ENCODE results near the gene EFCAB10.

Gene EFCAB10, protein sequence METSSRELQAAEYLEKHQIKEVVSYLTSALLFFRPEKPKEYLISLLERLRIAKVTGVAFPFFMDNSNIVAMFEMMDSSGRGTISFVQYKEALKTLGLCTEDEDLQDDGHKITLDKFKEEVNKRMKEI

DNA sequence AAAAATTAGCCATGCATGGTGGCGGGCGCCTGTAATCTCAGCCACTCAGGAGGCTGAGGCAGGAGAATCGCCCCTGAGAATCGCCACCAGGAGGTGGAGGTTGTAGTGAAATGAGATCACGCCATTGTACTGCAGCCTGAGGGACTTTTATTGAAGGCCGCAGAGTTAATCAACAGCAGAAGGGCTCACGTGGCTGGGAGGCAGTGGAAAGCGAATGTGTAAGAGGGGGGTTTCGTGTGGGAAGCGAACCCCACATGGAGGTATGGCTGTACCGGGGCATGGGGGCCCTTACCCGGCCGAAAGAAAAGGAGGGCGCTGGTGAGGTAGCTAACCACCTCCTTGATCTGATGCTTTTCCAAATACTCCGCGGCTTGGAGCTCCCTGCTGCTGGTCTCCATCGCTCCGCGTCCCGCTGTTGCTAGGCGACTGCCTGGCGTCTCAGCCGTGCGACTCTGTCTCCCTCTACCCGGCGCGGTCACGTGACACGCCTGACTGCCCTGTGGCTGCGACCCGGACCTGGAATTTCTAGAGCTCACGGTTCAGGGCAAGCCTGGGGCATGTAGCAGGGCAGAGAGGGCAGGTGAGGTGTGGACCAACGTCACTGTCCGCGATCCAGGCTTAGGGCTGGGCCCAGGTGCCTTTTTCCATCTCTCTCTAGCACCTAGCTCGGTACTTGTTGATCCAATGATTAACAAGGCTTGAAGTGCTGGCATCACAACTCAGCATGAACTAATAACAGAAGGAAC, at the start of gene EFCAB10:
Gene EFCAB10, minus strand, starts transcription at position 428 of the 746 bp plus-strand sequence. Its CDS starts 30 bp downstream, at position 398.
- DNase-seq (ENCODE audit: low spot score): peak; percentile 95

DNA sequence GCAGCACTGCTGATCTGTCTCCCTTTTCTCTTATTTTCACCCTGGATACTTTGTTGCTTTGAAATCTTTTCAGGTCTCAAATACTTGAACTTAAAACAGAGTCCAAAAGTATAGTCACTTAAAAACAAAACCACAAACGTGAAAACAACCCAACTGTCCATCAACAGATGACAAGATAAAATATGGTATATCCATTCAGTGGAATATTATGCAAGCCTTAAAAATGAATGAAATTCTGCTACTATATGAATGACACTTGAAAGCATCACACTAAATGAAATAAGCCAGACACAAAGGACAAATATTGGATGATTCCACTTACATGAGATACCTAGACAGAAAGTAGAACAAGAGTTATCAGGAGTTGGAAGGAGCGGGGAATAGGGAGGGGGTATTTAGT, 44.7 kb upstream of the EFCAB10 start:
- no peak for DNase-seq (ENCODE audit: low spot score)

DNA sequence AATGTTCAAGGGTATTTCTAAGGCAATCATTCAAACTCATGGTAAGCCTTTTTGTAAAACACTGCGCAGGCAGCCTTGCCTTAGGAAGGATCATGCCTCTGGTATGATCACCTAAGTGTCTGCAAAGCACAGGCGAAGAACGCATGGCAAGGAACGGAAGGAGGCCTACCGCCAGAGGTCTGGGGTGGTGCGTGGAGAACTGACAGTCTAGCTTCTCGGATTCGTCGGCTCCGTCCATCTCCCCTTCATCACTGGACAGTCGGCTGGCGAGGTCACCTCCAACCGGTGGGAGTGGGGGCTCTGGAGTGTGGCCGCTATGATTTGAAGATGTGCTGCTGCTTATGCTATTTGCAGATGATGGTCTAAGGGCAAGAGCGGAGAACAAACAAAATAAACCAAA, 42.6 kb upstream of the EFCAB10 start:
- DNase-seq (ENCODE audit: low spot score): no peak

DNA sequence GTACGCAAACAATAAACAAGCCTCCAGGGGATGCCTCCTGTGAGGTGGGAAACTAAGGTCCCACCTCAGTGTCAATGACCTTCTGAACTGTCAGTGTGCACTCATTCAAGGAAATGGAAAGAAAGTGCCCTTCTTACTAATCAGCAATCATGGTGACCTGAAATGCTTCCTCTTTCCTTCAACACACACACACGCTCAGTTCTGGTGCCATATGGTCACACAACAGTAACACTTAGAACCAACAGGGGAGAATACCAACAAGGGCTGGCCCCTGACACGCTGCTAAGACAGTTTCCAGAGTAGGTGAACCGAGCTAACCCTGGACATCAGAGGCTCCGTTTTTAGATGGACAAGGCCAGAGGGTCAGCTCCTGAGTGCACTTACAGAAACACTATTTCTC, 42.1 kb upstream of the EFCAB10 start:
- no peak for DNase-seq (ENCODE audit: low spot score)

DNA sequence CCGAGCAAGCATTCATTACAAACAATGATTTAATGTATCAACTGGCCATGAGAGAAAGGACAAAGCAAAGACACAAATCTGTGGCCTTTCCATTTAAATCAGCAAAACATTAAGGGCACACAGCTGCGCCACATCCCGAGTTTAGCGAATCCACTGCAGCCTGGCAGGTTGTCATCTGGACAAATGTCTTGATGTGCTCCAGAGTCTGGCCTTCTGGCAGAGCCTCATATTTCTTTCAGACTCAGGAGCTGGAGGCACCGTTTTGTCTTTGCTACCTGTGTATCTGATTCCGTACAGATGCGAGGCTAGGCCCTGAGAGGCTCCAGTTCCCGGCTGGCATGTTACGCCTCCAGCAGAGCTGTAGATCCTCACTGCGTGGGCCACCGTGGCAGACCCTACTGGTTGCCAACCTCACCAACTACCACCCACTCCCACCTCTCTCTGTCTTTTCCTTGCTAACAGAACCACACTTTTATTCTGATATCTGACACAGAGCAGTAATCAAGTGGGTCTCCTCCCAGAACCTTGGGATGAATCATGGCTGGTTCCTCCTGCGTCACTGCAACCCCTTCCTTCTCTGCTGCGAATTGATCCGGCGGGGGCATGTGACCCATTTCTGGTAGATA, 40.9 kb upstream of the EFCAB10 start:
- DNase-seq (ENCODE audit: low spot score): no peak

DNA sequence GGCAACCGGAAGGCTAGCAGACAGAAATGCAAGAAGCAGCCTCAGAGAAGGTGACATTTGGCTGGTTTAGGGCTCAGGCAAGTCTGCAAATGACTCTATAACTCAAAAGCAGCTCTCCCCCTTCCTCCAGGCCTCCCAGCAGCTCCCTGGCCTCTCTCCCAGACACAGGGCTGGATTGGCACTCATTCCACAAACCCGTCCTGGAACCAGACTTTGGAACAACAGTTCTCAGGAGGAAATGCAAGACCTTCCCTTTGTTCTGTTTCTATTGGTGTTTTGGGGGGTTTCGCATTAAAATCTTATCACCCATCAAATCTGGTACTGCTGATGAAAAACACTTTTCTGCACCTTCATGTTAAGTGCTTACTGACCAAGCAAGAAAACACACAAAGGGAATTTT, 40.3 kb upstream of the EFCAB10 start:
- DNase-seq (ENCODE audit: low spot score): no peak

DNA sequence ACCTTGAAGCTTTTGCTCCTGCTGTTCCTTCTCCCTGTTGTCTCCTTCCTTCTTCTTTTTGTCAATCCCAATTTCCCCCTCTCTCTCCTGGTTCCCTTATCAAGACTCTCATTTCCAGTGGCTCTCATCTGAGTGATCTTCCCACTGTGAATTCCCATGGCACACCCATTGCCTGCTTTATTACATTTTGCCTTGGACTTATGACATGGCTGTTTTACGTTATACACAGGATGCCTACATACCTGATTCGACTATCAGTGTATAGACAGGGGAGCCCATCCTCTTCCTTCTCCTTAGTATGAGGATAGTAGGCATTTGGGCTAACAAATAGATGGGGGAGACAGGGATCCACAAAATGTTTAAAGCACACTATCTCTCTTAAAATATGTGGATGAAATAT, 39.9 kb upstream of the EFCAB10 start:
- DNase-seq (ENCODE audit: low spot score): no peak

DNA sequence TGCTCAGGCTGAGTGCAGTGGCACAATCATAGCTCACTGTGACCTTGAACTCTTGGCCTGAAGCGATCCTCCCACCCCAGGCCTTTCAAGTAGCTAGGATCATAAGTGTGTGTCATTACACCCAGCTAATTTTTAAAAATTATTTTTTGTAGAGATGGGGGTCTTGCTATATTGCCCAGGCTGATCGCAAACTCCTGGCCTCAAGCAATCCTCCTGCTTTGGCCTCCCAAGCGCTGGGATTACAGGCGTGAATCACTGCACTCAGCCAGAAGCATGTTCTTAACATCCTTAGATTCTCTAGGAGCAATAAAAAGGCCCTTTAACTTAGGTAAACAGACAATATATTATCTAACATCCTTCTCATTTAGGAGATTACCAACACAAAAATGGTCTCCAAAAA, 38.3 kb upstream of the EFCAB10 start:
- DNase-seq (ENCODE audit: low spot score): no peak

DNA sequence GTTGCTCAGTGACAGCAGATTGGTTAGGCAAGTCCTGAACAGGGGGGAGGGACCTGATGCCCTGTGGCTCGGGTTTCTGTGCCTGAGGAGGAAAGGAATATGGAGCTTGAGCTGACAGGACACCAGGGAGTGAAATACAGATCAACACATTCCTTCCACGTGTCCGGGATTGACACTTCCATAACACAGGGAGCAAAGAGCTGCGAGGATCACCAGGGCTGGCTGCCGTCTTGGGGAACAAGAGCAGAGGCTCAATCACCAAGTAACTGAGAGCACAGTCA, 36.7 kb upstream of the EFCAB10 start:
- no peak for DNase-seq (ENCODE audit: low spot score)

DNA sequence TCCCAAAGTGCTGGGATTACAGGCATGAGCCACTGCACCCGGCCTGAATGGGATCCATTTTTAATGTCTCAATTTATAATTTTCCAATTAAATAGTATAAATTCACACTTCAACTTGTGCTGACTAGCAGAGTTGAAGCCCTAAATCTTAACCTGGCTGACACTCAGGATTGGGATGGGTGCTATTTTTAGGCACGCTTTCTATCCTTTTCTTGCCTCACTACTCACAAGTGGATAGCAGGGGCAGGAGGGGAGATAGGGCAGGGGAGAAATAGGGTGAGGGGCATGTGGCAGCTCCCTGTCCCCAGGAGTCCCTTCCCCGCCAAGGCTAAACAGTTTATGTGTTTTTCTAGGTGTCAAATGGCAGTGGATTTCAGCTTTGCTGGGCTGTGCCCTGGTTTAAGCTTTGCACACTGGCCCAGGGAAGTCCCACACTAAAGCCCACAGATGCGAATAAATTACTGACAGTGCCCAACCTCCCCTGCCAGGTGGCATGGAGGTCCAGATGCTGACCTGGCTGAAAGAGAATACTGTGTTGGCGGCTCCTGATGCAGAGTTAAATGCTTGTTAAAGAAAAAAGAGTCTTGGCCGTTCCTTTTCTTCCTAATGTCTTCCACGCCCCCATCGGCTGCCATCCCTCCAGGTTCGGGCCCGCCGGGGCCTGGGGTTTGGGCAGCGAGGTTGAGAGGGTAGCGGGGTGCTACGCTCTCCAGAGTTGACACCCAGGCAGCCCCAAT, 36.2 kb upstream of the EFCAB10 start:
- no peak for DNase-seq (ENCODE audit: low spot score)

DNA sequence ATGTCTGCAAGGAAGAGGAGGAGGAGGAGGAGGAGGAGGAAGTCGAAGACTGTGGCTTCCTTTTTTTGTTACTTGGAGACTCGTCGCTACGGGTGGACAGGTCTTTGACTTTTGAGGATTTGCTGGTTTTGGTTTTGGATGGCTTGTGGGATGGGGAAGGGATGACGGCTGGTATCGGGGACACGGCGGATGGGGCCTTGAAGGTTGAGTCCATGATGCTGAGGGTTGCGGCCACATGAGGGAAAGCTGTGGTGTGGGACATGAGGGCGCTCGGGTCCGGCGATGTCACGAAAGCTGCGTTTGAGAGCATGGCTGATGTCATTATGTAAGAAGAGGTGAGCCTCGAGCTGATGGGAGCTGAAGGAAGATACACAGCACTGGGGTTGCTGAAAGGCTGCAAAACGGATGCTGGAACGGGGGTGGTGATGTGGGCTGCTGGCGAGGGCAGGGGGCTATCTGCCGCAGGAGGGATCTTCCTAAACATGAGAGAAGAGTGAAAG, 33.1 kb upstream of the EFCAB10 start:
- DNase-seq (ENCODE audit: low spot score): no peak

DNA sequence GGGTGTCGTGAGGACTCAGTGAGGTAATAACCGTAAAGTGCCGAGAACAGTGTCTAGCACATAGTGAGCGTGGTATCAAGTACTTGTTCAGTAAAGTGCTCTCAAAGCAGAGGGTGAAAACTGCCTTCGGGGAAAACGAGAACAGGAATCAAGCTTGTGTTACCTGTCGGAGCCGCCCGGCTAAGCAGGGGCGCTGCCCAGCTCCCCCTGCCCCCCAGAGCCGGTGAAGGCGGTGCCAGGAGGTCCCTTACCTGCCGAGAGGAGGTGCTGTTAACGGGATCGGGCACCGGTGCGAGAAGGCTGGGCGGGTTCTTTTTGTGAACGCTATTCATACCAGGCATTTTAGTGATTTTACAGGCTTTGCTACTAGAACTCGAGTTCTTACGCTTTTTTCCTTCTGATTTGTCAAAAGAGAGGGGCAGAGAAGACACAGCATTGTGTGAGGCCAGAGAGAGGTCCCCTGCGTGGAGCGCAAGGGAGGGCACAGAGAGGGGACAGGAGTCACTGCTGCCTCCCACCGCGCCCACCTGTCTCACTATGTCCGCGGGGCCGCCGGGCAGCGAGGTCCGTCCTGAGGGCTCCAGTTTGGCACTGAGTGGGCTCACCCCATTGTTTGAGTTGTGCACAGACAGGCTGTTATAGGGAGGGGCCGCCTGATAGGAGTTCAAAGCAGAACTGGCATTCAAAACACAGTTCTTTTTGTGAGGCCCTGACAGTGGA, 32.5 kb upstream of the EFCAB10 start:
- DNase-seq (ENCODE audit: low spot score): no peak

DNA sequence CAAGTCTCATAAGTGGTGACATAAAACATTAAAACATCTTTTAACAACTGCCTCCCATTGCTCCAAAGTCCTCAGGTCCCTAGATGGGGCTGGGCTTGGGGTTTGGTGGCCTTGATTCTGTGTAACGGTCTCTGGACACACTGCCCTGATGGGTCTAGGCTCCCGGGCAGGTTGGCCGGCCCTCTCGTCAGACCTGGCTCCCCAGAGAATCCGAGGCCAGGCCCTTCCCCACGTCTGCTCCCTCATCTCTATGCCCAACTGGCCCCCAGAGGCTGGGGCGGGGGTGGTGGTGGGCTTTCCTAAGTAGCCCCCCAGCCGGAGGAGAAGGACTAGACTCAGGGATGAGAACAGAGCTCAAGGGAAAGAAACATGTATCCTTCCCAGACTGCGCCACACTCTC, 31.5 kb upstream of the EFCAB10 start:
- no peak for DNase-seq (ENCODE audit: low spot score)

DNA sequence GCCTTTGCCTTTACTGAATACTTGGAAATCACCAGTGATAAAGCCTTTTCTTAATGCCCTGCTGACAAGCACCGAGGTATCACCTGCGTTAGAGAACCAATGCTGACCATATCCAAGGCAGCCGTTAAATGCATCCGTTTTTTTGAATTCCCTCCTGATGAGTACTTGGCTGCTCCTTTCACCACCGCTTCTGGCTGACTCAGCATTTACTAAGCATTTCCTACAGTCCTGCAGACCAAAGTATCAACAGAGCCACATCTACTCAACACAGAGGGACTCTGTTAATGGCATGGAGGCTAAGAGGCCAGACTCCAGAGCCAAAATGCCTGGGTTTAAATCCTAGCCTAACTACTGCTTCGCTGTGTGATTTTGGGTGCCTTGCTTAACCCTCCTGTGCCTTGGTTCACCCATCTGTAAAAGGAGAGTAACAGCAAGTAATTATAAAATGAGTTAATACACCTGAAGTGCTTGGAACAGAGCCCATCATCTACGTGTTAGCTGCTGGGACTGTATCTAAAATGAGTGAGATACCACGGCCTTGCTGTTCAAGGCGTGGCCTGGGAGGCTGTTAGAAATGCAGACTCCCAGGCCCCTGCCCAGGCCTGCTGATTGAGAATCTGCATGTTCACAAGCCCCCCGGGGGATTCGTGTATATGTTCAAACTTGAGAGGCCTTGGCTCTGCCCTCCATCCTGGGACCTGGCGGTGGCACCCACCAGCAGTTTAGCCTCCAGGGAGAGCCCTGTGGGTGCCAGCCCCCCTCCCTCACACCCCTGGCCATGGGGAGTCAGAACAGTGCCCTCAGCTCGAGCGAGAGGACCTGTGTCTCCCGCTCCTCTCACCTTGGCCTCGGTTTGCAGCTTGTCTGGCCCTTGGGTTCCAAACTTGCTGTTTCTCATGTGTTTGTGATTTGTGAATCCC, 30.8 kb upstream of the EFCAB10 start:
- no peak for DNase-seq (ENCODE audit: low spot score)

DNA sequence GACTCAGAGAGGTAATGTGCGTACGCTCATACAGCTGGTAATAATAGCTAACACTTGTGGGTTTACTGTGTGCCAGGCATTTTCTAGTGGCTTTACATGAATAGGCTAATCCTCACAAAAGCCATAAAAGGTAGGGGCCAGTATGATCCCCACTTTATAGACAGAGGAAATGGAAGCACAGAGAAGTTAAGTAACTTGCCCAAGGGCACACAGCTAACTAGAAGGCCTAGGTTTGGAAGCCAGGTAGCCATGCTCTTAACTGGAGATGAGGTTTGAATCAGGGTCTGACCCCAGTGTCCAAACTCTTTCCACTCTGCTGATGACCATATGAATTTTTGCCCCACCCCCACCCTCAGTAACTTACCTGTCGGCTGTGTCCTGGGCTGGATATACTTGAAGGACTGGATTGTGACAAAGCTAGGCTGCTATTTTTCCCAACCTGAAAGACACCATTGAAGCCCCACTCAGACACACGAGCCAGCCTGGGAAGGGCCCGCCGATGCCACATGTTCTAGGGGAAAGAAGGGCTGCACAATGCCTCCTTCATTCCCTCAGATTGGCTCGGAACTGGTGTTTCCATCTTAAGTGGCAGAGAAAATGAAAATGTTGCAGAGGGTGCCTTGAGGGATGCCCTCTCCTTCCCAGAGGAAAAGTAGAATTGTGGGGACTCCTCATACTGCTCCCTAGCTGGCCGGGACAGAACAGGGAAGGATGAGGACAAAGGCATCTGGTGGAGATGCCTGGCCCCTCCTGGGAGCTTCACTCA, 29.1 kb upstream of the EFCAB10 start:
- DNase-seq (ENCODE audit: low spot score): no peak

DNA sequence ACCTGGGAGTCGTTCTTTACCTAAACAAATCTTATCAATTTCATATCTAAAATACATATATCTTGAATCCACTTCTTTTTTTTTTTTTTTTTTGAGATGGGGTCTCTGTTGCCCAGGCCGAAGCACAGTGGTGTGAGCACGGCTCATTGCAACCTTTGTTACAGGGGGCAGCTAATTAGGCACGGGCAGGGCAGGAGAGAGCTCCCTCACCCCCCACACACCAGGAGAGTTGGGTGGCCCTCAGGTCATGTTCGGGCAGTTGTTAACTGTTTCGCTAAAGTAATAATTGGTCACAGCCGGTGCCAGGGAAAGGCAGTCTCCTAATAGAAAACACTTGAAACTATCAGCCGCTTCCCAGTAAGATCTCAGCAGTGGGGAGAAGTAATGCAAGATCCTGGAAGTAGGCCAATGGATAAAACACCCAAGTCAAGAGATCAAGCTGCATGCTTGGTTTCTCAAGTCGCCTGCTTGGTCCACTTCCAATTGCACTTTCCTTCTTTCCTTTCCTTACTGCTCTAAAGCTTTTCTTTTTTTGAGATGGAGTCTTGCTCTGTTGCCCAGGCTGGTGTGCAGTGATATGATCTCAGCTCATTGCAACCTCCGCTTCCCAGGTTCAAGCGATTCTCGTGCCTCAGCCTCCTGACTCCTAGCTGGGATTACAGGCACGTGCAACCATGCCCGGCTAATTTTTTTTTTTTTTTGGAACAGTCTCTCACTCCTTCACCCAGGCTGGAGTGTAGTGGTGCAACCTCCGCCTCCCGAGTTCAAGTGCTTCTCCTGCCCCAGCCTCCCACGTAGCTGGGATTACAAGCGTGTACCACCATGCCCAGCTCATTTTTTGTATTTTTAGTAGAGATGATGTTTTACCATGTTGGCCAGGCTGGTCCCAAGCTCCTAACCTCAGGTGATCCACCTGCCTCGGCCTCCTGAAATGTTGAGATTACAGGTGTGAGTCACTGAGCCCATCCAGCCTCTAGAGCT, 21.3 kb upstream of the EFCAB10 start:
- no peak for DNase-seq (ENCODE audit: low spot score)

DNA sequence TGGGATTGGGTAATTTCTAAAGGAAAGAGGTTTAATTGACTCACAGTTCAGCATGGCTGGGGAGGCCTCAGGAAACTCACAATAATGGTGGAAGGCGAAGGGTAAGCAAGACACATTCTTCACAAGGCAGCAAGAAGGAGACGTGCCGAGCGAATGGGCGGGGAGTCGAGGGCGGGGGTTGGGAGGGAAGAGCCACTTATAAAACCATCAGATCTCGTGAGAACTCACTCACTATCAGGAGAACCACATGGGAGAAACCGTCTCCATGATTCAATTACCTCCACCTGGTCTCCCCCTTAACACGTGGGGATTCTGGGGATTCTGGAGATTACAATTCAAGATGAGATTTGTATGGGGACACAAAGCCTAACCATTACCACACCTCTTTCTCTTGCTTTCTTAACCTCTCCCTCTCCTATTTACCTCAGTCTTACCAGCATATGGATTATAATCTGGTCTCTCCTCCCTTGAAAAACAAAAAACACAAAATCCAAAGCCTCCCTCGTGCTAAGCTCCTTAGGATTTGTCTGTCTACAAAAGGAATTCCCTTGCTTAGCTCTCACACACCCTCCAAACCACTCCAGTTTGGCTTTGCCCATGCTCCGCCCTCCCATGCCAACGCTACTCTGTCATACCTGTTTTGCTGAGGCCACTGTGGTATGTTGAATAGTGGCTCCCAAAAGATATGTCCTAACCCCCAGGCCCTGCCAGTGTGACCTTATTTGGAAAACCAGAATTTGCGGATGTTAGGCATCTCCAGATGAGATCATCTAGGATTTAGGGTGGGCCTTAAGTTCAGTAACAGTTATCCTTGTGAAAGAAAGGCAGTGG, 19.6 kb upstream of the EFCAB10 start:
- DNase-seq (ENCODE audit: low spot score): no peak

DNA sequence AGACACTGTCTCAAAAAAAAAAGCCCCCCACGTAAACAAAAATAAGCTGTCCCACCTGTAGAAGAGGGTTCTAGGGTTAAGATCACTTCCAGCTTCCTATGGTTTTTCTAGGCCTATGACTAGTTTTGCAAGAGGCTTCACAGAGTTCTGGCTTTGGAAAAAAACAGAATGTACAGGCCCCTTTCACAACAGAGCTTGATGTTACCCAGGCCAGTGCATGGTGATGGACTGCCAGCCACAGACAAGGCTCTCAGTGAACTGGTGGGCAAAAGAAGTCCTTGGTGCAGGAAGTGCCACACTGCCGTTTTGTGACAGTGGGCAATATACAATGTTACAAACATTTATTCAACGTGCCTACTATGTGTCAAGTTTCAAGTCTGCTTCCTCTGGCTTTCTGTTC, 18.3 kb upstream of the EFCAB10 start:
- DNase-seq (ENCODE audit: low spot score): no peak
